Measurements from ENCODE around the gene SAE1.

- TF ChIP-seq POLR2A (IDR thresholded peaks at IDR 0.05; ENCODE audit: low read depth, low read length), result no peak
- TF ChIP-seq ELK1 (IDR thresholded peaks at IDR 0.05; ENCODE audit: low read depth, low read length), result no peak
- no peak for TF ChIP-seq TARDBP (IDR thresholded peaks at IDR 0.05; ENCODE audit: borderline replicate concordance)
- no peak for TF ChIP-seq NR2C2 (IDR thresholded peaks at IDR 0.05; ENCODE audit: borderline replicate concordance, control insufficient read depth, insufficient read length, low read depth)
- TF ChIP-seq PKNOX1 (IDR thresholded peaks at IDR 0.05), result no peak
These were observed 34.4 kb upstream of the SAE1 start for GRCh38 chr19:47096100-47096704.

Data from GM12878 (cell line).